OCI-LY1 (cell line): ENCODE measurements around the gene ILDR1.

Experiments used
- EZH2 ChIP-seq: fragments of 200-600 bp; sonication (generic), shearing (Covaris generic); IDR thresholded peaks from 2 replicates; pipeline ENCODE4 v1.8.0; 2017; ENCODE audit warnings: borderline replicate concordance, mixed run types, mild to moderate bottlenecking, antibody characterized with exemption, low read length, moderate library complexity, mixed read lengths
- TF ChIP-seq, protein P1 (sequence below): fragments of 200-600 bp; sonication (generic), shearing (Covaris generic); IDR thresholded peaks from 2 replicates; pipeline ENCODE4 v1.5.1; 2017; ENCODE audit warnings: mild to moderate bottlenecking, antibody characterized with exemption, low read length, moderate library complexity, mixed read lengths

DNA sequence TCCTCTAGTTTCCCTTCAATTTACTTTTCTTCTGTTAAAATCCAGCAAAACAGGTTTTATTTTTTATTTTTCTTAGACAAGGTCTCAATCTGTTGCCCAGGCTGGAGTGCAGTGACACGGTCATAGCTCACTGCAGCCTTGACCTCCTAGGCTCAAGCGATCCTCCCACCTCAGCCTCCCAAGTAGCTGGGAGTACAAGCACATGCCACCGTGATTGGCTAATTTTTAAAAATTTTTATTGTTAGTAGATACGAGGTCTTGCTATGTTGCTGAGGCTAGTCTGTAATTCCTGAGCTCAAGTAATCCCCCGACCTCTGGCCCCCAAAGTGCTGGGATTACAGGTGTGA lies 41.6 kb downstream of the ILDR1 start:
- TF ChIP-seq, protein P1, sequence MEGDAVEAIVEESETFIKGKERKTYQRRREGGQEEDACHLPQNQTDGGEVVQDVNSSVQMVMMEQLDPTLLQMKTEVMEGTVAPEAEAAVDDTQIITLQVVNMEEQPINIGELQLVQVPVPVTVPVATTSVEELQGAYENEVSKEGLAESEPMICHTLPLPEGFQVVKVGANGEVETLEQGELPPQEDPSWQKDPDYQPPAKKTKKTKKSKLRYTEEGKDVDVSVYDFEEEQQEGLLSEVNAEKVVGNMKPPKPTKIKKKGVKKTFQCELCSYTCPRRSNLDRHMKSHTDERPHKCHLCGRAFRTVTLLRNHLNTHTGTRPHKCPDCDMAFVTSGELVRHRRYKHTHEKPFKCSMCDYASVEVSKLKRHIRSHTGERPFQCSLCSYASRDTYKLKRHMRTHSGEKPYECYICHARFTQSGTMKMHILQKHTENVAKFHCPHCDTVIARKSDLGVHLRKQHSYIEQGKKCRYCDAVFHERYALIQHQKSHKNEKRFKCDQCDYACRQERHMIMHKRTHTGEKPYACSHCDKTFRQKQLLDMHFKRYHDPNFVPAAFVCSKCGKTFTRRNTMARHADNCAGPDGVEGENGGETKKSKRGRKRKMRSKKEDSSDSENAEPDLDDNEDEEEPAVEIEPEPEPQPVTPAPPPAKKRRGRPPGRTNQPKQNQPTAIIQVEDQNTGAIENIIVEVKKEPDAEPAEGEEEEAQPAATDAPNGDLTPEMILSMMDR, result no peak
- no peak for TF ChIP-seq EZH2
